Measurements from ENCODE around the gene CAMSAP1.

DNA sequence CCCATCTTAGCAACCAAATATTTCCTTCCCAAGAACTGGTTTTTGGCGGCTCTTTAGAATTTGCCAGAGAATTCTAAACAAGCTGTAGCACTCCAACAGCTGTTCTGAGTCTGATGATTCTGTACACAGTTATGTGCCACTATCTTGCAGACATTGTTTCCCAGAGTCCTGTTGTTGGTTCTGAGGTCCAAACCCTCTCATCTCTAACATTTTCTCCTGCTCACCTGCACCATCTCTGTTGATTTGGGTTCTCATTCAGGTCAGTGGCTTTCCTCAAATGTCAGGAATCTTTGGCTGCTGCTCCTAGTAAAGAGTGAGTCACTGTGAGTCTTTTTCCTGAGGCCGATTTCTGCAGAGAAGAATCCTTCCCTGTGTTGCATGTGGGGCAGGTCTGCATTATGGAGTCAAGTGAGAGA lies 50.0 kb downstream of the CAMSAP1 start:
- TF ChIP-seq SP2 (tag by site-specific recombination; IDR thresholded peaks at IDR 0.05) (no peak), ZNF707 (tag by site-specific recombination; IDR thresholded peaks at IDR 0.05) (no peak), KLF10 (tag by site-specific recombination; IDR thresholded peaks at IDR 0.05) (no peak), ZNF561 (tag by site-specific recombination; IDR thresholded peaks at IDR 0.05; ENCODE audit: borderline replicate concordance) (no peak)
- TF ChIP-seq, protein P1, sequence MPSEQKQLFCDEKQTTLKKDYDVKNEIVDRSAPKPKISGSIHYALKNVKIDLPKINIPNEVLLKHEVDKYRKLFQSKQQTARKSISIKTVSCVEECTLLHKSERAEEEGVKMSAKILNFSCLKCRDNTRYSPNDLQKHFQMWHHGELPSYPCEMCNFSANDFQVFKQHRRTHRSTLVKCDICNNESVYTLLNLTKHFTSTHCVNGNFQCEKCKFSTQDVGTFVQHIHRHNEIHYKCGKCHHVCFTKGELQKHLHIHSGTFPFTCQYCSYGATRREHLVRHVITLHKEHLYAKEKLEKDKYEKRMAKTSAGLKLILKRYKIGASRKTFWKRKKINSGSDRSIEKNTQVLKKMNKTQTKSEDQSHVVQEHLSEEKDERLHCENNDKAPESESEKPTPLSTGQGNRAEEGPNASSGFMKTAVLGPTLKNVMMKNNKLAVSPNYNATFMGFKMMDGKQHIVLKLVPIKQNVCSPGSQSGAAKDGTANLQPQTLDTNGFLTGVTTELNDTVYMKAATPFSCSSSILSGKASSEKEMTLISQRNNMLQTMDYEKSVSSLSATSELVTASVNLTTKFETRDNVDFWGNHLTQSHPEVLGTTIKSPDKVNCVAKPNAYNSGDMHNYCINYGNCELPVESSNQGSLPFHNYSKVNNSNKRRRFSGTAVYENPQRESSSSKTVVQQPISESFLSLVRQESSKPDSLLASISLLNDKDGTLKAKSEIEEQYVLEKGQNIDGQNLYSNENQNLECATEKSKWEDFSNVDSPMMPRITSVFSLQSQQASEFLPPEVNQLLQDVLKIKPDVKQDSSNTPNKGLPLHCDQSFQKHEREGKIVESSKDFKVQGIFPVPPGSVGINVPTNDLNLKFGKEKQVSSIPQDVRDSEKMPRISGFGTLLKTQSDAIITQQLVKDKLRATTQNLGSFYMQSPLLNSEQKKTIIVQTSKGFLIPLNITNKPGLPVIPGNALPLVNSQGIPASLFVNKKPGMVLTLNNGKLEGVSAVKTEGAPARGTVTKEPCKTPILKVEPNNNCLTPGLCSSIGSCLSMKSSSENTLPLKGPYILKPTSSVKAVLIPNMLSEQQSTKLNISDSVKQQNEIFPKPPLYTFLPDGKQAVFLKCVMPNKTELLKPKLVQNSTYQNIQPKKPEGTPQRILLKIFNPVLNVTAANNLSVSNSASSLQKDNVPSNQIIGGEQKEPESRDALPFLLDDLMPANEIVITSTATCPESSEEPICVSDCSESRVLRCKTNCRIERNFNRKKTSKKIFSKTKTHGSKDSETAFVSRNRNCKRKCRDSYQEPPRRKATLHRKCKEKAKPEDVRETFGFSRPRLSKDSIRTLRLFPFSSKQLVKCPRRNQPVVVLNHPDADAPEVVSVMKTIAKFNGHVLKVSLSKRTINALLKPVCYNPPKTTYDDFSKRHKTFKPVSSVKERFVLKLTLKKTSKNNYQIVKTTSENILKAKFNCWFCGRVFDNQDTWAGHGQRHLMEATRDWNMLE (tag by site-specific recombination; conservative IDR thresholded peaks at IDR 0.05; ENCODE audit: low read depth) = no peak
- TF ChIP-seq, protein P2, sequence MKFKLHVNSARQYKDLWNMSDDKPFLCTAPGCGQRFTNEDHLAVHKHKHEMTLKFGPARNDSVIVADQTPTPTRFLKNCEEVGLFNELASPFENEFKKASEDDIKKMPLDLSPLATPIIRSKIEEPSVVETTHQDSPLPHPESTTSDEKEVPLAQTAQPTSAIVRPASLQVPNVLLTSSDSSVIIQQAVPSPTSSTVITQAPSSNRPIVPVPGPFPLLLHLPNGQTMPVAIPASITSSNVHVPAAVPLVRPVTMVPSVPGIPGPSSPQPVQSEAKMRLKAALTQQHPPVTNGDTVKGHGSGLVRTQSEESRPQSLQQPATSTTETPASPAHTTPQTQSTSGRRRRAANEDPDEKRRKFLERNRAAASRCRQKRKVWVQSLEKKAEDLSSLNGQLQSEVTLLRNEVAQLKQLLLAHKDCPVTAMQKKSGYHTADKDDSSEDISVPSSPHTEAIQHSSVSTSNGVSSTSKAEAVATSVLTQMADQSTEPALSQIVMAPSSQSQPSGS (tag by site-specific recombination; IDR thresholded peaks at IDR 0.05; ENCODE audit: low read depth) = no peak
- TF ChIP-seq, protein P3, sequence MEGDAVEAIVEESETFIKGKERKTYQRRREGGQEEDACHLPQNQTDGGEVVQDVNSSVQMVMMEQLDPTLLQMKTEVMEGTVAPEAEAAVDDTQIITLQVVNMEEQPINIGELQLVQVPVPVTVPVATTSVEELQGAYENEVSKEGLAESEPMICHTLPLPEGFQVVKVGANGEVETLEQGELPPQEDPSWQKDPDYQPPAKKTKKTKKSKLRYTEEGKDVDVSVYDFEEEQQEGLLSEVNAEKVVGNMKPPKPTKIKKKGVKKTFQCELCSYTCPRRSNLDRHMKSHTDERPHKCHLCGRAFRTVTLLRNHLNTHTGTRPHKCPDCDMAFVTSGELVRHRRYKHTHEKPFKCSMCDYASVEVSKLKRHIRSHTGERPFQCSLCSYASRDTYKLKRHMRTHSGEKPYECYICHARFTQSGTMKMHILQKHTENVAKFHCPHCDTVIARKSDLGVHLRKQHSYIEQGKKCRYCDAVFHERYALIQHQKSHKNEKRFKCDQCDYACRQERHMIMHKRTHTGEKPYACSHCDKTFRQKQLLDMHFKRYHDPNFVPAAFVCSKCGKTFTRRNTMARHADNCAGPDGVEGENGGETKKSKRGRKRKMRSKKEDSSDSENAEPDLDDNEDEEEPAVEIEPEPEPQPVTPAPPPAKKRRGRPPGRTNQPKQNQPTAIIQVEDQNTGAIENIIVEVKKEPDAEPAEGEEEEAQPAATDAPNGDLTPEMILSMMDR (tag by site-specific recombination; IDR thresholded peaks at IDR 0.05) = no peak
